Pancreas (tissue), 10 donors: Measurements from ENCODE around the gene VASN. TPM values are rescaled to one million over a fixed set of nuclear protein-coding genes. Genes with fewer than 3 reads are reported as not detected.

Experiments
- ATAC-seq, 4 donors: fragments of 200-7000 bp; cut with Tn5 transposase; one replicate each; pipeline versions ENCODE4 v1.8.0 to v1.9.1; 2020; ENCODE audit warnings: mild to moderate bottlenecking in 4 of 4, moderate library complexity in 4 of 4
- DNase-seq, 6 donors: peaks; one replicate each; pipeline ENCODE4 v3.0.0-alpha.2; 2020
- FAIRE-seq: peaks from 2 replicates; lab custom pipeline; 2012; peaks lifted over from hg19 to GRCh38; lab: Jason Lieb, UNC
- H3K27ac ChIP-seq, 4 donors: fragments of 200-600 bp; sonication (generic); 1 replicate in 3 of 4; 2 replicates in 1 of 4; pipeline versions ENCODE4 v1.5.0 to v1.8.0; 2020
- H3K27me3 ChIP-seq, 4 donors: fragments of 200-600 bp; one replicate each; pipeline ENCODE4 v1.8.0; 2021
- H3K36me3 ChIP-seq, 3 donors: fragments of 200-600 bp; sonication (generic) in 1 of 3; one replicate each; pipeline versions ENCODE4 v1.5.0 to v1.8.0; 2020 to 2021
- H3K4me1 ChIP-seq, 3 donors: fragments of 200-600 bp; one replicate each; pipeline ENCODE4 v1.8.0; 2021
- H3K4me3 ChIP-seq, 4 donors: fragments of 200-600 bp; sonication (generic) in 2 of 4; one replicate each; pipeline versions ENCODE4 v1.5.0 to v1.8.0; 2020 to 2021
- H3K9me3 ChIP-seq, 4 donors: fragments of 200-600 bp; one replicate each; pipeline ENCODE4 v1.8.0; 2021
- CTCF ChIP-seq, 4 donors: fragments of 200-600 bp; sonication (generic) in 3 of 4; IDR thresholded peaks; one replicate each; pipeline versions ENCODE4 v1.5.0 to v1.8.0; 2021; ENCODE audit warnings: antibody characterized with exemption in 4 of 4
- WGBS, 2 donors: extraction: QIAGEN DNeasy Blood & Tissue Kit; methylation state at CpG; one replicate each; pipeline ENCODE4 v1.1.7; 2013; 5-methylcytosine and 5-hydroxymethylcytosine counted together
- intact Hi-C, 3 donors: fragments of 100-400 bp; cut with DNase I; formaldehyde crosslinking; loops; one replicate each; pipeline versions ENCODE4 v1.11.1 to v1.14.2; 2022
- polyA plus RNA-seq, 2 donors: library from polyadenylated mRNA; stranded (reverse); fragments of 200-250 nt; gene quantifications; one replicate each; pipeline ENCODE4 v1.2.3, GENCODE V29; 2013
- total RNA-seq, 6 donors: library from RNA; stranded (reverse); fragmentation: NEBNext Ultra II Directional in 4 of 6; extraction: Animal tissue kit (Norgen Biotek cat#: 25700) in 4 of 6; gene quantifications; one replicate each; pipeline versions ENCODE4 v1.2.1 to v1.2.4, GENCODE V29; 2021 to 2023
- donor health status: healthy with polysubstance abuse.
- donor health status: DM: no; HTN: no; CAD: no; lungs with moderate emphysema.
- donor health status: DM: no; HTN: no; CAD: no.
- donor health status: control.
- donor health status: control.
- donor health status: Bipolar disorder and iron deficiency.
- donor health status: DM: yes; HTN: yes; CAD: no.
- donor health status: DM: no; HTN: no; CAD: no.
- donor health status: DM: no; HTN: no; CAD: no.
- donor health status: DM: yes; HTN: yes; CAD: no.

The VASN gene
- total and polyA plus RNA-seq, 8 donors = 3.1 to 14.8 (median 8.5) TPM

GRCh38 chr16:4386951-4387565 lies 15.4 kb downstream of the VASN start:
- no peaks in the 10 kb centered on the region for H3K9me3 ChIP-seq
- intact Hi-C loops = no loop called here
- WGBS, 2 donors = 79 to 86% methylated on average over 10 of the region's 10 CpGs
- H3K4me3 ChIP-seq = no peak overlapping the region
- H3K36me3 ChIP-seq = peaks cover 0 to 19% (median 0%) of the 10 kb centered on the region in 3 donors
- no peak overlapping the region for H3K27ac ChIP-seq
- no peak for TF ChIP-seq CTCF (IDR thresholded peaks at IDR 0.05)
- no peak for FAIRE-seq
- no peaks in the 10 kb centered on the region for H3K4me1 ChIP-seq
- no peak for ATAC-seq
- H3K27me3 ChIP-seq = no peaks in the 10 kb centered on the region
- DNase-seq = peak in 1 of 6 donors; percentile 22

- FAIRE-seq = no peak
- peak in 2 of 6 donors; percentile 44 to 68 for DNase-seq
These were observed 16.1 kb downstream of the VASN start for GRCh38 chr16:4387781-4388180.

DNA sequence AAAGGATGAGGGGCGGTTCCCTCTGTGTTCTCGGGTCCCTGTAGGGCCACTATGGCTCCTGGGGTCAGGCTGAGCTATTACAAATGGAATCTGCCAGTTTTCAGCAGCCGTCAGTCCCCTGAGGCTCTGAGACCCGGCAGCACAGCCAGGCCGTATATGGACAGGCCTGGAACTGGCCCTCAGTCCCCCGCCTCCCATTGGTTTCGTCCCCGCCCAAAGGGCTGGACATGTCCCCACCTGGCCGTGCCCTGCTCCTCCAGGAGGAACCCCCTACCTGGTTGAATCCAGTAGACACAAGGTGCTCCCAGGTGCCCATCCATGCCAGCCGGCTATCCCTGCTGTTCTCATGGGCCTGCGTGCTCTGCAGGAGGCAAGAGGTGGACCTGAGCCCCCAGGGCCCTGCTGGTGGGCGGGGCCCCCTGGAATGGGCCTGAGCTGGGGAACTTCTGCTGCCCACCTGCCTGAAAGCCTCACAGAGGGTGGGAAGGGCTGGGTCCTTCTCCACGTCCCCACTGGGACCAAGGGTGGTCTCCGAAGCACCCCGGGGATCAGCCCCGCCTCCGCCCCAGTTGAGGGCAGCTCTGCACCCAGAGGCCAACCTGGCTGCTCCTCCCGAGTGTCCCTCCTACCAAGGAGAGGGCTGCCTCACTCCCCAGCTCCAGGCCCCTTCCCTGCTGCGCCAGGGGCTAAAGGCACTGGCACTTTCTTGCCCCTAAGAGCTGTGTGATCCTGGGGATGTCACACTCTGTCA lies 16.8 kb downstream of the VASN start:
- no peak for TF ChIP-seq CTCF (IDR thresholded peaks at IDR 0.05)
- ATAC-seq = no peak
- Histone ChIP-seq H3K9me3 (no peaks in the 10 kb centered on the region), H3K4me3 (no peak overlapping the region), H3K27me3 (no peaks in the 10 kb centered on the region), H3K36me3 (peaks cover 0 to 5% (median 0%) of the 10 kb centered on the region in 3 donors), H3K27ac (no peak overlapping the region), H3K4me1 (no peaks in the 10 kb centered on the region)
- WGBS, 2 donors = 86 to 87% methylated on average over 18 to 19 of the region's 19 CpGs
- peak in 2 of 6 donors; percentile 43 to 68 for DNase-seq
- intact Hi-C loops = no loop called here
- no peak for FAIRE-seq

More at GRCh38 chr16:4387781-4388180, 16.1 kb downstream of the VASN start:
- 92 to 93% methylated on average over 20 of the region's 20 CpGs for WGBS, 2 donors
- H3K36me3 ChIP-seq = peaks cover 0 to 12% (median 0%) of the 10 kb centered on the region in 3 donors
- H3K27me3 ChIP-seq = no peaks in the 10 kb centered on the region
- ATAC-seq = no peak
- no peak overlapping the region for H3K4me3 ChIP-seq
- H3K4me1 ChIP-seq = no peaks in the 10 kb centered on the region
- intact Hi-C loops = no loop called here
- no peak for TF ChIP-seq CTCF (IDR thresholded peaks at IDR 0.05)
- no peak overlapping the region for H3K27ac ChIP-seq
- H3K9me3 ChIP-seq = no peaks in the 10 kb centered on the region

DNA sequence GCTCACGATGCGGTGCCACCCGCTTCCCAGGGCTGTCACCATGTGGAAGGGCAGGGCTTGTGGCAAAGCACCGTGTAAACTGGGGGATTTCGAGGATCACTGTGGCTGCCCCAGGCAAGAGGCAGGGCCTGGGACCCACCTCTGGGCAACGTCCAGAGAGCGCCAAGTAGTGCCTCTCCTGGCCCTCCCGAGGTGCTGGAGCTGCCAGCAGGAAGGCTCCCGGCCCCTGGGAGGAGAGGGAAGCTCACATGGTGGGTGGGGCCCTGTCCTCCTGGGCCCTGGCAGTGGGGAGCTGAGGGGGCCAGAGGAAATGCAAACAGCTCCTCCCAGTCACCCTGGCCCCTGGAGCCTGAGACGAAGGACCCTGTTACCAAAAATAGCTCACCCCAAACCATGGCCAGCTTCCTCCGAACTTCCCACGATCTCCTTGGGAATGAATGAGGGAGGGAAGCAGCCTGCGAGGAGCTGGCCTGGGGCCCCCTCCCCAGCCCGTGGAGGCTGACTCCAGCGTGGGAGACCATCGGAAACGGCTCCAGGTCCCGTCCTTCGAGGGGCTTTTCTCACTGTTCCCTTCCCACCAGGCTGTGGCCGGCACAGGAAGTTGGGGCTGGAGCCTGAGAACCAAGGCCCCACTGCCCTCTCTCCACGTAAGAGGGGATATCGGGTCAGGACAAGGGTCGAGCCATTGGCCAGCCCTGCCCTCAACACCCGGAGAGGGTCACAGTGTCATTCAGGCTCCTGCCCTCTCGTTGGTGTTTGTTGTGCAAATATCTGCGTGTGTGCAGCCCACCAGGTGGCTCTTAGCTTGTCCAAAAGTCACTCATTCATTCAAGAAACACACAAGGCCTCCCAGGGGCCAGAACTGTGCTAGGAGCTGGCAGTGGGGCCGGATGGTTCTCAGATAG lies 17.7 kb downstream of the VASN start:
- no peak overlapping the region for H3K4me3 ChIP-seq
- ATAC-seq (no peak), FAIRE-seq (no peak), DNase-seq (peak in 1 of 6 donors; percentile 41)
- H3K27ac ChIP-seq = no peak overlapping the region
- intact Hi-C loops = no loop called here
- H3K9me3 ChIP-seq = no peaks in the 10 kb centered on the region
- TF ChIP-seq CTCF (IDR thresholded peaks at IDR 0.05) = no peak
- 82% methylated on average over 27 of the region's 27 CpGs for WGBS, 2 donors
- H3K4me1 ChIP-seq = no peaks in the 10 kb centered on the region
- H3K27me3 ChIP-seq = no peaks in the 10 kb centered on the region
- no peaks in the 10 kb centered on the region for H3K36me3 ChIP-seq
